Activated T-cell treated with anti-CD3 and anti-CD28 coated beads, Interleukin-2, amount 50 U/mL, for 24 hours (primary cell): ENCODE data around the gene SLC24A2.

ENCODE experiments used
- DNase-seq: peaks from one replicate; pipeline ENCODE4 v3.0.0-alpha.2; 2020
- H3K27ac Mint-ChIP-seq: 2 replicates; pipeline ENCODE4 v1.8.0; 2020; ENCODE audit warnings: mild to moderate bottlenecking, mixed read lengths
- H3K27me3 Mint-ChIP-seq: 2 replicates; pipeline ENCODE4 v1.8.0; 2020; ENCODE audit warnings: mixed read lengths
- H3K36me3 Mint-ChIP-seq: 2 replicates; pipeline ENCODE4 v1.8.0; 2020; ENCODE audit warnings: low read depth, mixed read lengths
- H3K4me1 Mint-ChIP-seq: 2 replicates; pipeline ENCODE4 v1.8.0; 2020; ENCODE audit warnings: low read depth, mixed read lengths
- H3K4me3 Mint-ChIP-seq: 2 replicates; pipeline ENCODE4 v1.8.0; 2020; ENCODE audit warnings: mild to moderate bottlenecking, moderate library complexity, mixed read lengths
- H3K9me3 Mint-ChIP-seq: 2 replicates; pipeline ENCODE4 v1.8.0; 2020; ENCODE audit warnings: mixed read lengths

Gene SLC24A2

DNA sequence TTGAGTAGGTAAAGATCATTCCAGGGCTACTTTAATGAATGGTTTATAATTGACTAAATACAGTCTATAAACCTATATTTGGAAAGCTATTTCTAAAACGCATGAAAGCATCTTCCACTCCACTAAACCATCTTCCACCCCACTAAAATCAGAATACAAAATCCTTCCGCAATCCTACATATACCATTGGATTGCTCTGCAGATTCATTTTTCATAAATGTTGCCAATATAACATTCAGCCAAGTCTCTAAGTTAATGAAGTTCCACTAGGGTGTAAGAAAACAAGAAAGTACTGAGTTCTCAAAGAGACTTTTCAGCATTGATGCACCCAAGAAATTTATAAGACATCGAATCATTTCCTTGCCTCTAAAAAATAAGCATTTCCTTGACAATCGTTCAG, 4.7 kb downstream of the SLC24A2 start:
- Mint-ChIP-seq H3K9me3 (no peaks in the 10 kb centered on the region), H3K36me3 (no peaks in the 10 kb centered on the region), H3K27ac (no peak overlapping the region), H3K4me3 (no peak overlapping the region), H3K4me1 (peaks cover 4% of the 10 kb centered on the region), H3K27me3 (peaks cover 36% of the 10 kb centered on the region)
- DNase-seq: no peak

DNA sequence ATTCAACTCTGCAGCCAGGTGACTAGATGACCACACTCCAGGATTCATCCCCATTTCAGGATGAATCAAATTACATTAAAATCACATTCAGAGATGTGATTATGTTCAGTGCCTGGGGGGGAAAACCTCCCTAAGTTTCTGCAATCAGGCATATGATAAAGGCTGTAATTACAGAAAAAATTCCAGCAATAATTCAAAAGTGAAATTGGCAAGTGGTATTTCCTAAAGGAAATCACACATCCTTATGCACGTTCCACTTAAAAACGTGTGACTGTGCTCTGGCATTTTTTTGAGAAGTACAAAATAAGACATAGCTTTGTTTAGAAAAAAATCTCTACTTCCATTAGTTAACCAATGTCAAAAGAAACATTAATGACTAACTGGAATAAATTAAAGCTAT, 5.3 kb downstream of the SLC24A2 start:
- H3K4me3 Mint-ChIP-seq: no peak overlapping the region
- no peak overlapping the region for H3K27ac Mint-ChIP-seq
- no peak for DNase-seq
- H3K27me3 Mint-ChIP-seq: peaks cover 35% of the 10 kb centered on the region
- H3K36me3 Mint-ChIP-seq: no peaks in the 10 kb centered on the region
- no peaks in the 10 kb centered on the region for H3K9me3 Mint-ChIP-seq
- H3K4me1 Mint-ChIP-seq: peaks cover 2% of the 10 kb centered on the region

DNA sequence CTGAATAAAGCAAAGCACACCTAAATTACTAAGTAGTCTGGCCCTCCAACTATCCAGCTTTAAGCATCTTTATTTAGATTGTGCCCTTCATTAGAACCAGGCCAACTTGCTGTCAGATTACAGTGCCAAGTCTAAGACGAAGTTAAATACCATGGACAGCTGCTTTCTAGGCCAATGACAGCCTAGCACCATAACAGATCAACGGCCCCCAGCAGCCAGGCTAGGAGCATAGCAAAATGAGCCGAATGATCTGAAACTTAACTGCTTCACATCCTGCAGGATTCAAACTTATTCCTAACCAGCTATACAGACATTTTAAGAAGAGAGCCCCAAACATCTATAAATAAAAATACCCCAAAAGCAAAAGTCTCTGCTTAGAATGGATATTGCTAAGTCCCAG, 6.8 kb downstream of the SLC24A2 start:
- no peak for DNase-seq
- H3K36me3 Mint-ChIP-seq: no peaks in the 10 kb centered on the region
- no peaks in the 10 kb centered on the region for H3K4me1 Mint-ChIP-seq
- peaks cover 22% of the 10 kb centered on the region for H3K27me3 Mint-ChIP-seq
- H3K27ac Mint-ChIP-seq: no peak overlapping the region
- no peak overlapping the region for H3K4me3 Mint-ChIP-seq
- no peaks in the 10 kb centered on the region for H3K9me3 Mint-ChIP-seq

DNA sequence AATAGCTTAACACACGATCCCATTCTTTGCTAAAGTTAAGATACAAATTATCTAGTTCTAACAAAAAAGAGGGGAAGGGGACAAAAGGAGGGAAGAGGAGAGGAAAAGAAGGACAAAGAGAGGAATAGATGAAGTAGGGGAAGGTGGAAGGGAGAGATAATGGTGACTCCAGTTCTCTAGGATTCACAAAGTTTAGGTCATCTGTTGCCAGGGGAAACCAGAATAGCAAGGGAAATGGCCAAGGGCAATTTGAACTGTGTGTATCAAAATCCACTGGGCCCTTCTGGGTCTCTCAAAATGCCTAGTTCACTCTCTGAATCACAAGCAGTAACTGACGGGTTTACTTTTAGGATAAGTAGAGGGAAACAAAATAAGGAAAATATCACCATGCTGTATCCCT, 7.6 kb downstream of the SLC24A2 start:
- H3K27ac Mint-ChIP-seq: no peak overlapping the region
- DNase-seq: no peak
- H3K4me1 Mint-ChIP-seq: no peaks in the 10 kb centered on the region
- H3K27me3 Mint-ChIP-seq: peaks cover 14% of the 10 kb centered on the region
- H3K36me3 Mint-ChIP-seq: no peaks in the 10 kb centered on the region
- H3K4me3 Mint-ChIP-seq: no peak overlapping the region
- H3K9me3 Mint-ChIP-seq: no peaks in the 10 kb centered on the region

DNA sequence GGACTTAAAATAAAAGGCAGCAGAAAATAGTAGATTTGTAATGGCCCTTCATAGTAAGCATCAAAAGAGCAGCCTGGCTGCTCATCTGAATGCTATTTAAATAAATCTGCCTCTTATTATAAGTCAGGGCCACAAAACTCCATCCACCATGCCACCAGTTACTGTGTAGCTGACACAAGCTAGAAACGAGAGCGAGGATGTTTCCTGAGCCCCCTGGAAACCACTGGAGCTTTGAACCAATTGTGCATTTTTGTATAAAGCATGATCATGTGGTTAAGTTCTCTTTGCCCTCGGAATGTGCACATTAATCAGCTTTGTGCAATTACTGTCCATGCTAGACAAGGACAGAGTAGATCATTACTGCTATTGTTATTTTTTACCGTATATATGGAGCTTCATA, 17.4 kb downstream of the SLC24A2 start:
- H3K9me3 Mint-ChIP-seq: no peaks in the 10 kb centered on the region
- H3K27me3 Mint-ChIP-seq: peaks cover 8% of the 10 kb centered on the region
- H3K4me3 Mint-ChIP-seq: no peak overlapping the region
- no peaks in the 10 kb centered on the region for H3K4me1 Mint-ChIP-seq
- H3K36me3 Mint-ChIP-seq: no peaks in the 10 kb centered on the region
- no peak for DNase-seq
- H3K27ac Mint-ChIP-seq: no peak overlapping the region

DNA sequence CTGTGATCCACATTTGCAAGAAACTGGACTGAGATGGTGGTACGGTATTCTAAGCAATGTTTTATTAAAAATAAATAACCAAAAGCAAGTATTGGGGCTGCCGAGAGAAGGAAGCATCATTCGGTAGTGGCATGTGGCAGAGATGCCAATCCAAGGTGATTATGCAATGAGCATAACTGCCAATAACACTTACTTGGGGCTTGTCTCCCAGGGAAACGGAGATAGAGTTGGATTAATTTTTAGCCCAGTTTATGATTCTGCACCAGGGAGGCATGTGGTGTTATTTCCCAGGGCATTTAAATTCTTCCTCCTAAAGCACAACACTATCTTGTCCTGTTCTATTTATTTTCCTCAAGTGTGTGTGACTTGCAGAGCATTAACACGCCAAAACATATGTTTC, 17.9 kb downstream of the SLC24A2 start:
- DNase-seq: no peak
- Mint-ChIP-seq H3K27ac (no peak overlapping the region), H3K9me3 (peaks cover under 1% of the 10 kb centered on the region), H3K36me3 (no peaks in the 10 kb centered on the region), H3K4me3 (no peak overlapping the region), H3K4me1 (no peaks in the 10 kb centered on the region), H3K27me3 (peaks cover 8% of the 10 kb centered on the region)

DNA sequence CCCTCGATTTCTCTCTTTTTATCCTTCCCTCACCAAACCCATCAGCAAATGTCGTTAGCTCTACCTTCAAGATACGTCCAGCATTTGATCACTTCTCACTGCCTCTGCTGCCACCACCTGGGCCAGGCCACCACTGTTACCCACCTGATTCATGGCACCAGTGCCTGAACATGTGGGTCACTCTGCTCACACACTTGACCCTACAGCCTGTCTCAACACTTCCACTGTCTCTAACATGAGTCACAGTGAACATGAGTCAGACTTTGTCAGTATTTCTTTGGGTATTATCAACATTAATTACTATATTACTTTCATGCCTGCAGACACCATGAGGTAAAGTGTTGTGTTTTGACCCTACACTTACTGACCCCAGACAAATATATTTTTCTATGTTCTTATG, 19.6 kb downstream of the SLC24A2 start:
- H3K4me3 Mint-ChIP-seq: no peak overlapping the region
- no peak overlapping the region for H3K27ac Mint-ChIP-seq

DNA sequence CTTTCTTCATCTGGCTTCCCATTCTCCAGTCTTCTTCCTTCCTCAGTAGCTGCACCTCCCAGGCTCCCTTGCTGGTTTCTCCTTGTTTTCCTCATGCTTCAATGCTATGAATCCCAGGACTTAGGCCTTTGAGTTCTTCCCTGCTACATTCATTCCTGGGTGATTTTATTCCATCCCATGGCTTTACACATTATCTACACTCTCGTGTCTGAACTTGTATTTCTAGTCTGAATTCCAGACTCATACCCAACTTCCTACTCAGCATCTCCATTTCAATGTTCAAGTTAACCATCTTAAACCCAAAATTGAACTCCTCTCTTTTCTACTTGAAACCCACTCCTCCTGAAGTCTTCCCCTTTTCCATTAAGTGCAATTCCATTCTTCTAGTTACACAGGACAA, 20.0 kb downstream of the SLC24A2 start:
- H3K27ac Mint-ChIP-seq: no peak overlapping the region
- H3K4me3 Mint-ChIP-seq: no peak overlapping the region
- H3K9me3 Mint-ChIP-seq: peaks cover 15% of the 10 kb centered on the region
- peaks cover 8% of the 10 kb centered on the region for H3K27me3 Mint-ChIP-seq
- no peak for DNase-seq
- no peaks in the 10 kb centered on the region for H3K36me3 Mint-ChIP-seq
- H3K4me1 Mint-ChIP-seq: no peaks in the 10 kb centered on the region

More for the DNA sequence above, 19.6 kb downstream of the SLC24A2 start:
- DNase-seq: no peak
- H3K36me3 Mint-ChIP-seq: no peaks in the 10 kb centered on the region
- peaks cover 8% of the 10 kb centered on the region for H3K27me3 Mint-ChIP-seq
- H3K9me3 Mint-ChIP-seq: peaks cover 15% of the 10 kb centered on the region
- H3K4me1 Mint-ChIP-seq: no peaks in the 10 kb centered on the region

DNA sequence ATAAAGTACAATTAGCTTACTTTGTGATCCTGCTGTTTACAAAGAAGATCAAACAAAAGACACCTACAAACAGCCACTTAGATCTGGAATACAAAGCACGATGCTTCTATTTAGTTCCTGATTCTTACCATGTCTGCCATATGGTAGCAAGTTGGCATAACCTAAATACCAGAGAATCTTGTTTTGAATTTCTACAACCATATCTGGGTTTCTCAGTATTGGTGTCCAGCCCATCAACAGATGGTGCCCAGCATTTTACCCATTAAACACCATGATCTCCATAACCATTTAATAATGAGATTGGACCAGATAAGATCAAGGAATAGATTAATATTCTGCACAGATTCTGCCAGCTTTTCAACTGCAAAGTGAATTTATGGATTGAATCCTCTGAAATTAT, 29.8 kb downstream of the SLC24A2 start:
- no peak overlapping the region for H3K27ac Mint-ChIP-seq

DNA sequence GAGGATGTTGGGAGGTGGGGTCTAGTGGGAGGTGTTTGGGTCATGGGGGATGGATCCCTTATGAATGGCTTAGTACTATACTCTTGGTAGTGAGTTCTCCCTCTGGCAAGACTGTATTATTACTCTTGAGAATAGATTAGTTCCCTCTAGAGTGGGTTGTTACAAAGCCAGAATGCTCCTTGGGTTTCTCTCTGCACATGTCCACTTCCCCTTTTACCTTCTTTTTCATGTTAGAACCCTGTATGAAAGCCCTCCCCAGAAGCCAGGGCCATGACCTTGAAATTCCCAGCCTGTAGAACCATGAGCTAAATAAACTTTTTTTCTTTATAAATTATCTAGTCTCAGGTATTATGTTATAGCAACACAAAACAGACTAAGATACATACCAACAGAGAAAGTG, 31.1 kb downstream of the SLC24A2 start:
- H3K4me3 Mint-ChIP-seq: no peak overlapping the region
- H3K9me3 Mint-ChIP-seq: peaks cover 2% of the 10 kb centered on the region
- H3K27ac Mint-ChIP-seq: no peak overlapping the region
- no peak for DNase-seq
- H3K36me3 Mint-ChIP-seq: no peaks in the 10 kb centered on the region
- H3K27me3 Mint-ChIP-seq: no peaks in the 10 kb centered on the region
- H3K4me1 Mint-ChIP-seq: no peaks in the 10 kb centered on the region

More for the DNA sequence above, 29.8 kb downstream of the SLC24A2 start:
- DNase-seq: no peak
- H3K4me1 Mint-ChIP-seq: no peaks in the 10 kb centered on the region
- no peaks in the 10 kb centered on the region for H3K36me3 Mint-ChIP-seq
- no peak overlapping the region for H3K4me3 Mint-ChIP-seq
- H3K9me3 Mint-ChIP-seq: peaks cover 2% of the 10 kb centered on the region
- H3K27me3 Mint-ChIP-seq: no peaks in the 10 kb centered on the region

DNA sequence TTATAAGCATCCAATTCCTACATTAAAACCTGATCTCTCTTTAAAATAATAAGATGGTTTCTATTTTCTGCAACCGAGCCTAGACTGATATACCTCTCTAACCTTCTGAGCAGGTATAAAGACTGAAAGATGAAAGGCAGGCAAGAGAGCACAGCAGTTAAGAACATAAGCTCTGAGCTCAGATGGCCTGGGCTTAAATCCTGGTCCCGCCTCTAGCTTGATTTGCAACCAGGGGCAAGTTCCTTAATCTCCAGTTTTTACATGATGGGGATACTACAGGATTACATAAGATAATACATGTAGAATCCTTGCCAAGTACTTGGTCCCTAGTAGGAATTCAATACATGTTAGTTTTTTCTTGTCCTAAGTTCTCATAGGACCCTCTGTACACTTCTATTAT, 33.9 kb downstream of the SLC24A2 start:
- DNase-seq: no peak
- Mint-ChIP-seq H3K9me3 (no peaks in the 10 kb centered on the region), H3K36me3 (no peaks in the 10 kb centered on the region), H3K27ac (no peak overlapping the region), H3K4me1 (no peaks in the 10 kb centered on the region), H3K4me3 (no peak overlapping the region), H3K27me3 (no peaks in the 10 kb centered on the region)

DNA sequence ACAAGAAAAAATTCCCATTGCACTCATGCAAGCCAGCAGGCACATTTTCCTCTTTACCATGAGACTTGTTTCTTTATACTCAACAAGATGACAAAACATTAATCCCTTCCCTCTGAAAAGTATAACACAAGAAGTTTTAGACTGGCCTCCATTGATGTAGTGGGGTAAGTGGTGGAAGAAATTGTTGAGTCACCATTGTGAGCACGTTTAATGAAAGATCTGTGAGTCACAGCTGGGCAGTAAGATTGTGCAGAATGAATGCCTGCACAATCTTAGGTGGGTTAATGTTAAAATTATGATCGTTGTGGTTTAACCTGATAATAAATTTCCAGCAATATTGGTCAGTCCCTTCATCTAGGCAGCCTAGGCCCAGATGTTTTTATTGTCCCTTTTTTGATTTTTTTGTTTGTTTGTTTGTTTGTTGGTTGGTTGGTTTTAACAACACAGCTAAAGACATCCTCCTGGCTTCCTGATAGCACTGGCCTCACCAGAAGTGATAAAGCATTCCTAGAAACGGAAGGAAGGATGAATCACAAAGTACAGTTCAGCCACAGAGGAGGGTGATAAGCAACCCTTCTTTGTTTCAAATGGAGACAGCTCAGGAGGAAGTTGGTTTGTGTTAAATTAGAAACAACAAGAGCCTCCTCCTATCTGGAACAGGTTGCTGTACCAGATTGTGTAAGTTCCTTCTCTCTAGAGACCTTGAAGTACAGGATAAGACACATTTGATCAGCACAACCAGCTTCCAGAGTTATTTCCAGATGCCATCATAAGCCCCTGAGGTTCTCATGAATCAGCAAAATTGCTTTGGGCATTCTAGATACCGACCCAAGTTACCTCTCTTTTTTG, 40.3 kb downstream of the SLC24A2 start:
- peak overlapping the region; percentile 42 for H3K27ac Mint-ChIP-seq
- H3K4me1 Mint-ChIP-seq: peaks cover 14% of the 10 kb centered on the region
- no peak for DNase-seq
- H3K36me3 Mint-ChIP-seq: no peaks in the 10 kb centered on the region
- no peaks in the 10 kb centered on the region for H3K27me3 Mint-ChIP-seq
- H3K4me3 Mint-ChIP-seq: no peak overlapping the region
- H3K9me3 Mint-ChIP-seq: no peaks in the 10 kb centered on the region

DNA sequence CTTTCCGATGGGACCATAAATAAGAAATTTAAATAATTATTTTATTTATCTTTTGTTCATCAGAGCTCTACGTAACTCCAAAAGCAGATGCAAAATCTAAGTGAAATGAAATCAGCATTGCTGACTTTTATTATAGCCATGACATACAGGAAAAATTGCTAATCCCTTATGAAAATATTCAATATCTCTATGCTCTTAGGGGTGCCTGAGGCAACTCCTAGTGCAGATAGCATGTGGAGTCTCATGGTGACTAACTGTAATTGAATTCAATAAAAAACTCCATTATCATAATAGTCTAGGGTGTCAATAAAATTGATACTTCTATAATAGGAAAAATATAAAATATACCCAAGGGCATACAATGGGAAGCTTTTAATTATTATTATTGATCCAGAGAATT, 42.6 kb downstream of the SLC24A2 start:
- H3K4me1 Mint-ChIP-seq: peaks cover 14% of the 10 kb centered on the region
- H3K27ac Mint-ChIP-seq: no peak overlapping the region
- H3K27me3 Mint-ChIP-seq: no peaks in the 10 kb centered on the region
- no peaks in the 10 kb centered on the region for H3K36me3 Mint-ChIP-seq
- no peak overlapping the region for H3K4me3 Mint-ChIP-seq
- no peaks in the 10 kb centered on the region for H3K9me3 Mint-ChIP-seq
- DNase-seq: no peak

DNA sequence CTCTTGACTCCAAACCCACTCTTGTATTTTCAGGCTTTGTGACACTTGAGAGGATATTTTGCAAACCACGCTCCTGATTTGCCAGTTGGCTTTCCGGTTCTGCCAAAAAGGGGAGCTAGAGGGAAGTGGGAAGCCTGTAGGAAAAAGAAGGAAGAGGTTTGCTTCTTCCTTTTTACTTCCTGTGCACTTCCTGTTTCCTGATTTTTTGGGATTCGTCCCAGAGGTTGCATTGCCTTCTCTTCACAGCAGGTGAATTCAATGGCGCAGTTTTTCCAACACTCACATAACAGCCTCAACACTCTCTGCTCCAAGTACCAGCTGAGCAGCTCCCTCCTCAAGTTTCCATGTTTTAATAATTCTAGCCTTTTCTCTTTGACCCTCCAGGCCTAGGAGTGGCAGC, 47.7 kb downstream of the SLC24A2 start:
- no peak overlapping the region for H3K27ac Mint-ChIP-seq
- no peaks in the 10 kb centered on the region for H3K27me3 Mint-ChIP-seq
- H3K4me3 Mint-ChIP-seq: no peak overlapping the region
- no peaks in the 10 kb centered on the region for H3K4me1 Mint-ChIP-seq
- no peak for DNase-seq
- H3K36me3 Mint-ChIP-seq: no peaks in the 10 kb centered on the region
- H3K9me3 Mint-ChIP-seq: no peaks in the 10 kb centered on the region
